ENCODE measurements around the gene ACE.

The ACE gene

GRCh38 chr17:63474174-63474573 lies 2.7 kb upstream of the ACE start:
- no peak for DNase-seq (ENCODE audit: extremely low read depth in 1 of 2, low read depth in 1 of 2)

DNA sequence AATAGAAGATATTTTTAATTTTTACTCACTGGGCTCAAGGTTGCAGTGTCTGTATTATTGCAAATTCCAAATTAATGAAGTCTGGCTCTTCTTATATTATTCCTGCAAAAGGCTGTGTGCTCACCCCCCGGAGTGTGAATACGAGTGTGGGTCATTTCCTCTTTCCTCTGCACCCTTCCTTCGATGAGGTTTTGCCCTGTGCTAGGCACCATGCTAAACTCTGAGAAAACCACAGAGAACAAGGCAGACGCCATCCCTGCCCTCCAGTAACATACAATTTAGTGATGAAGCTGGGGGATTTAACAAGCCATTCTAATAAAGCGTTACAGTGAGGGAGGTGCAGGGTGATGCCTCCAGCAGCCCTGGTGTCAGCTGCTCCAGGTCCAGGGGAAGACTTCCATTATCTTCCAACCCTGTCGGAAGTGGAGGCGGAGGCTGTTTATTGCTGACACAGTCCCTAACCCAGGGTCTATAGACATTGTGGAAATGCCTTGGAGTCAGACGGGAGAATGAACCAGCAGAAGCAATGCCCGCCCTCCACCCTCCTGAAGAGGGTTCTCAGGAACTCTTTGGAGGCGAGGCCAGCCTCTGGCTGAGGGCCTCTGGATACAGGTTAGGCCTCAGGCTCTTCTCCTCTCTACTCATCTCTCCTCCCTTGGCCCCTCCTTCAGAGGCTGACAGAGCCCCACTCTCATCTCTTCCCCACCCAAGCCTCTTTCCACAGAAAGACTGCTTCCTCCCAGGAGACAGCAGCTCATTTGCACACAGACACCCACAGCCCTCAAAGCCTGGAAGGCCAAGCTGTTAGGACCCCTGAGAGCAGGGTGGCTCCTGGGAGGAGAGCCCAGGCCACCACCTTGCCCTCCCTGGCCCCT lies 2.0 kb upstream of the ACE start:
- no peak for DNase-seq (ENCODE audit: extremely low read depth in 1 of 2, low read depth in 1 of 2)

GRCh38 chr17:63475491-63476412 lies 1.1 kb upstream of the ACE start:
- DNase-seq (ENCODE audit: extremely low read depth in 1 of 2, low read depth in 1 of 2), result no peak

DNA sequence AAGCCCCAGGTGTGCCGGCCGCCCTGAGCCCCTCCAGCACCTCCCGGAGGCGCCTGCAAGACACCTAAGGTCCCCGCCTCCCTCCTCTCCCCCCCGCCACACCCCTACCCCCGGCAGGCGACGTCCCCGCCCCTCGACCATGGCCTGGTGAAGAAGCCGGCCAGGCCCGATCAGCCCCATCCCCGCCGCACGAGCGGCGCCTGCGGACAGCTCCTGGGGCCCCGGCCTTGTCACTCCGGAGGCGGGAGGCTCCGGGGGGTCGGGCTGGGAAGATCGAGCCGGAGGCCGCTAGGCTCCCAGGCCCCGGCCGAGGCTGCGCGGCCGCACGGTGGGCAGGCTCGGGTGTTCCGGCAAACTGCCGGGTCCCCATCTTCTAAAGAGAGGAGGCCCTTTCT lies 405 bp upstream of the ACE start:
- no peak for DNase-seq (ENCODE audit: extremely low read depth in 1 of 2, low read depth in 1 of 2)

DNA sequence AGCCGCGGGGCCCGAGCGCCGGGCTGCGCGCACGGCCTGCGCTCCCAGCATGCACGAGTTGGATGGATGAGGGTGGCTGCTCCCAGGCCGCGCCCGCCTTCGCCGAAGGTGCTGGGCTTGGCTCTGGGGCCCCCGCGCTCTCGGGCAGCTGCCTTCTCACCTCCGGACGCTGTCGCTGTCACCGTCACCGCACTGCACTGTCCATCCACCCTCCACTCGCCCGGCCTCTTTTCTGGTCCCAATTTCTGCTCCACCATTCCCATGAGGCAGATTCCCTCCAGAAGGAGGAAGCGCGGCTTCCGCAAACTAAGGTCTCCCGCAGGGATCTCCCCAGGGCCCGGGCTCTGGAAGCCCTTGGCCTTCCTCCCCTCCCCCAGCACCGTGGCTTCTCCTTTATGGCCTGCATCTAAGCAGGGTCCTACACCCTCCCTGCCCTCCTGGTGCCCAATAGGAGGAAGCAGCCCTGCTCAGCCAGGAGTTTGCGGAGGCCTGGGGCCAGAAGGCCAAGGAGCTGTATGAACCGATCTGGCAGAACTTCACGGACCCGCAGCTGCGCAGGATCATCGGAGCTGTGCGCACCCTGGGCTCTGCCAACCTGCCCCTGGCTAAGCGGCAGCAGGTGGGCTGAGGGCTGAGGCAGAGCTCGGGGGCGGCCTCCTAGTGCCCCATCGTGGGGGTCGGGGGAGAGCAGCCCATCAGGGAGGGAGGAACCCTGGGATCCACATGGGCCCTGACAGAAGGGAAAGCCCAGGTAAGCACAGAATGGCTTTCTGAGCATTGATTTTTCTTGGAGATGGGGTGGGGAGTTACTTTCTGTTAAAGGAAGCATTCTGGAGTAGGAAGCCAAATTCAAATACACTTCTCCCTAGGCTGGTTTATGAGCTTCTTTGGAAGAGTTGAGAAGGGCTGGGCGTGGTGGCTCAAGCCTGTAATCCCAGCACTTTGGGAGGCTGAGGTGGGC lies 899 bp downstream of the ACE start:
- DNase-seq (ENCODE audit: extremely low read depth in 1 of 2, low read depth in 1 of 2), result no peak

GRCh38 chr17:63478814-63479494 lies 2.1 kb downstream of the ACE start:
- DNase-seq (ENCODE audit: extremely low read depth in 1 of 2, low read depth in 1 of 2), result peak; percentile 30 to 67

- DNase-seq (ENCODE audit: extremely low read depth in 1 of 2, low read depth in 1 of 2), result no peak
Measured at GRCh38 chr17:63479495-63480184, 2.8 kb downstream of the ACE start.

- DNase-seq (ENCODE audit: extremely low read depth in 1 of 2, low read depth in 1 of 2), result no peak
Measured at GRCh38 chr17:63480192-63480784, 3.4 kb downstream of the ACE start.

DNA sequence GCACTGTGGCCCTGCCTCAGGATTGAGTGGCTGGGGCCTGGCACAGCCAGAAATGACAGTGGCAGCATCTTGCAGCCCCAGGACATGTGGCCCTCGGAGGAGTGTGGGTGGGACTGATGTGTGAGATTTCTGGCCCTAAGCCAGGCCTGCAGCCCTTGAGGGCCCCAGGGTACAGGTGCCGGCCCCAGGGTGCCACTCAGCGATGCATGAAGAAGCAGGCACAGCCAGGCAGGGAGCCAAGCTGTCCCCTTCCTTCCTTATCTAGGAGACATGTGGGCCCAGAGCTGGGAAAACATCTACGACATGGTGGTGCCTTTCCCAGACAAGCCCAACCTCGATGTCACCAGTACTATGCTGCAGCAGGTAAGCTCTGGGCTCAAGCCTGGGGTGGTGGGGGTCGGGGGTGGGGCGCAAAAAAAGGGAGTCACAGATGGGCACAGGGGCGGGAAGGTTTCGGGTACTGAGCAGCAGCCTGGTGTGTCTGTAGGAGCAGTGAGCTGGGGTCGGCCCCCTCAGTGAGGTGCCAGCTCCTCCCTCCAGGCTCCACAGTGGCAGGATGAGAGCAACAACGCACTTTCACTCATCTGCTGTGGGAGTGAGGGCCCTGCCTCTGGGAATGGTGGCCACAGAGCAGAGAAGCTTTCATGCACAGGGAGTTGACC lies 4.1 kb downstream of the ACE start:
- DNase-seq (ENCODE audit: extremely low read depth in 1 of 2, low read depth in 1 of 2), result no peak

DNA sequence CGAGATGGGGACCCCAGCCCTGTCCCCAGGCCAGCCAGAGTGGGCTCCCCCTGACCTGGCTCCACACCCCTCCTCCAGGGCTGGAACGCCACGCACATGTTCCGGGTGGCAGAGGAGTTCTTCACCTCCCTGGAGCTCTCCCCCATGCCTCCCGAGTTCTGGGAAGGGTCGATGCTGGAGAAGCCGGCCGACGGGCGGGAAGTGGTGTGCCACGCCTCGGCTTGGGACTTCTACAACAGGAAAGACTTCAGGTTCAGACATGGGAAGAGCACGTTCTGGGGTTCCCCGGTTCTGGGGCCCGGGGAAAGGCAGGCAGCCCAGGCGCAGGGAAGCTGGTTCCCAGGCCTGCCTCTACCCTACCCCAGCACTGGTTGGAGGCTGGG lies 4.6 kb downstream of the ACE start:
- DNase-seq (ENCODE audit: extremely low read depth in 1 of 2, low read depth in 1 of 2), result no peak

DNA sequence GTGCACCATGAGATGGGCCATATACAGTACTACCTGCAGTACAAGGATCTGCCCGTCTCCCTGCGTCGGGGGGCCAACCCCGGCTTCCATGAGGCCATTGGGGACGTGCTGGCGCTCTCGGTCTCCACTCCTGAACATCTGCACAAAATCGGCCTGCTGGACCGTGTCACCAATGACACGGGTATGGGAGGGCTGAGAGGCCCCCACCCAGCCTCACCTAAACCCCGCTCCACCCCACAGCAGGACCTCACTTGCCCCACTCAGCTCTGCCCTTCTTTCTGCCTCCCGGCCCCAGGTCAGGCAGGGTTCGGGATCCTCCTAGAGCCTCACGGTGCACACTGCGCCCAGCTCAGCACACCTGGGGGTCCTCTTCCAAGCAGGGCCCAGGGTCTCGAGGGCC lies 5.6 kb downstream of the ACE start:
- no peak for DNase-seq (ENCODE audit: extremely low read depth in 1 of 2, low read depth in 1 of 2)

DNA sequence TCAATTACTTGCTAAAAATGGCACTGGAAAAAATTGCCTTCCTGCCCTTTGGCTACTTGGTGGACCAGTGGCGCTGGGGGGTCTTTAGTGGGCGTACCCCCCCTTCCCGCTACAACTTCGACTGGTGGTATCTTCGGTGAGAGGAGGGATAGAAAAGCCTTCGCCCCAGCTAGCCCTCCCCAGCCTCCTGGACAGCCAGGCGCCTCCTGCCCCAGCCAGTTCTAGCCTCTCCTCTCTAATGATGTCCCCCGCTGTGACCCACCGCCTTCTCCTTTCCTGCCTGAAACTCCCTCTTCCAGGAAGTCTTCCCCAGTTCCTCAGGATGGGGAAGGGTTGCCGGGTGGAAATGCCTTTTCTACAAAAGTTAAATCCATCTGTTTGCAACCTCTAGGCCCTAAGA lies 6.2 kb downstream of the ACE start:
- DNase-seq (ENCODE audit: extremely low read depth in 1 of 2, low read depth in 1 of 2), result no peak

- DNase-seq (ENCODE audit: extremely low read depth in 1 of 2, low read depth in 1 of 2), result no peak
Measured at GRCh38 chr17:63483655-63484575, 7.1 kb downstream of the ACE start.

DNA sequence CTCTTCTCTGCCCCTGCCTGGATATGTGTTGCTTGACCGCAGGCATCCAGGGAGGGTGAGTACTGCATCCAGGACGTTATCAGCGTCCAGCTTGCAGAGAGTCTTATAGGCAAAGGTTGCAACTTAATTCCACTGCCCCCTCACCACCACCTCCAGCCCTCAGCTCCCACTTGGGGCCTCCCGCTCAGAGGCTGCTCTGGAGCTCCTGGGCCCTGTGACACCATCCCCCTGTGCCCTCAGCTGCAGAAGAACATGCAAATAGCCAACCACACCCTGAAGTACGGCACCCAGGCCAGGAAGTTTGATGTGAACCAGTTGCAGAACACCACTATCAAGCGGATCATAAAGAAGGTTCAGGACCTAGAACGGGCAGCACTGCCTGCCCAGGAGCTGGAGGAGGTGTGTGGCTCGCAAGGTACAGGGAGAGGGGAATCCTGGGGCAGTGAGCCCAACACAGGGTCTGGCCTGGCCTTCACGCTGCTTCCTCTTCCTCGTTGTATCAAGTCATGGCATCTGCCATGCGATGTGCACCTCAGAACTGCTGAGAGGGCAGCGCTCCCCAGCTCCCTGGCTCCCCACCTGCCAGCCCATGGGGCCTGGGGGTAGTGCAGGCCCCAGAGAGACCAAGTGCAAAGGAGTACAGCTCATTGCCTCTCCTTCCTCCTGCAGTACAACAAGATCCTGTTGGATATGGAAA lies 9.6 kb downstream of the ACE start:
- DNase-seq (ENCODE audit: extremely low read depth in 1 of 2, low read depth in 1 of 2), result no peak

GRCh38 chr17:63487014-63487339 lies 10.1 kb downstream of the ACE start:
- DNase-seq (ENCODE audit: extremely low read depth in 1 of 2, low read depth in 1 of 2), result no peak

- DNase-seq (ENCODE audit: extremely low read depth in 1 of 2, low read depth in 1 of 2), result no peak
Measured at GRCh38 chr17:63488851-63489250, 12.0 kb downstream of the ACE start.

DNA sequence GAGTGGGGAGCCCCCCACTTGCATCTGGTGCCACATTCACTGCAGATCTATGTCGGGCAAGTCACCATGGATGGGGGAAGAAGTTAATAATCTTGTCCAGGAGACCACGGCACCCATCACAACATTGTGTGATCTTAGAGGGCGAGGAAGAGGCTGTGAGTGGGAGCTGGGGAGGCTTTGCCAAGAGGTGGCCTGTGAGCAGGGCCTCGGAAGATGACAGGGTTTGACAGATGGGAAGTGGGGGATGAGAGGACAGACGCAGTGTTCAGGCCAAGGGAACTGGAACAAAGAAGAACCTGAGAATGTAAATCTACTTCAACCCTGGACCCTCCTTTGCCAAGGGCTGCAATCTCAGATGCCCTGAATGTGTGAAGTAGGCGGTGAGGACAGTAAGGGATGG lies 12.4 kb downstream of the ACE start:
- no peak for DNase-seq (ENCODE audit: extremely low read depth in 1 of 2, low read depth in 1 of 2)

Measured in stimulated activated CD8-positive, alpha-beta memory T cell treated with anti-CD3 and anti-CD28 coated beads, Interleukin-7, amount 100 ng/mL, for 48 hours (primary cell).